ENCODE measurements around the gene GFAP. TPM values are rescaled to one million over a fixed set of nuclear protein-coding genes. Genes with fewer than 3 reads are reported as not detected.

GFAP gene
- total RNA-seq, 1 donor from 2014 or later = not detected

GRCh38 chr17:44934745-44935105, 19.4 kb upstream of the GFAP start:
- no peak overlapping the region for H3K4me3 Mint-ChIP-seq (ENCODE audit: unreplicated experiment)
- no peak for TF ChIP-seq CTCF (IDR thresholded peaks at IDR 0.05)
- no peak for DNase-seq (ENCODE audit: extremely low spot score, unreplicated experiment)
- H3K36me3 Mint-ChIP-seq (ENCODE audit: unreplicated experiment) = peaks cover 6% of the 10 kb centered on the region
- no peaks in the 10 kb centered on the region for H3K9me3 Mint-ChIP-seq (ENCODE audit: unreplicated experiment)
- H3K27me3 Mint-ChIP-seq (ENCODE audit: unreplicated experiment) = no peaks in the 10 kb centered on the region
- no peak overlapping the region for H3K27ac Mint-ChIP-seq (ENCODE audit: unreplicated experiment)
- no peaks in the 10 kb centered on the region for H3K4me1 Mint-ChIP-seq (ENCODE audit: unreplicated experiment)

GRCh38 chr17:44933824-44934744, 18.8 kb upstream of the GFAP start:
- no peak for DNase-seq (ENCODE audit: extremely low spot score, unreplicated experiment)
- Mint-ChIP-seq H3K27me3 (ENCODE audit: unreplicated experiment) (no peaks in the 10 kb centered on the region), H3K9me3 (ENCODE audit: unreplicated experiment) (no peaks in the 10 kb centered on the region), H3K27ac (ENCODE audit: unreplicated experiment) (no peak overlapping the region), H3K4me3 (ENCODE audit: unreplicated experiment) (no peak overlapping the region), H3K4me1 (ENCODE audit: unreplicated experiment) (no peaks in the 10 kb centered on the region), H3K36me3 (ENCODE audit: unreplicated experiment) (peaks cover 6% of the 10 kb centered on the region)
- TF ChIP-seq CTCF (IDR thresholded peaks at IDR 0.05) = no peak

GRCh38 chr17:44932787-44933097, 17.4 kb upstream of the GFAP start:
- no peaks in the 10 kb centered on the region for H3K4me1 Mint-ChIP-seq (ENCODE audit: unreplicated experiment)
- H3K9me3 Mint-ChIP-seq (ENCODE audit: unreplicated experiment) = no peaks in the 10 kb centered on the region
- H3K27ac Mint-ChIP-seq (ENCODE audit: unreplicated experiment) = no peak overlapping the region
- no peak for TF ChIP-seq CTCF (IDR thresholded peaks at IDR 0.05)
- peaks cover 4% of the 10 kb centered on the region for H3K36me3 Mint-ChIP-seq (ENCODE audit: unreplicated experiment)
- H3K27me3 Mint-ChIP-seq (ENCODE audit: unreplicated experiment) = no peaks in the 10 kb centered on the region
- no peak for DNase-seq (ENCODE audit: extremely low spot score, unreplicated experiment)
- no peak overlapping the region for H3K4me3 Mint-ChIP-seq (ENCODE audit: unreplicated experiment)

- no peak for DNase-seq (ENCODE audit: extremely low spot score, unreplicated experiment)
- no peak overlapping the region for H3K27ac Mint-ChIP-seq (ENCODE audit: unreplicated experiment)
- TF ChIP-seq CTCF (IDR thresholded peaks at IDR 0.05) = no peak
- peaks cover 4% of the 10 kb centered on the region for H3K36me3 Mint-ChIP-seq (ENCODE audit: unreplicated experiment)
- no peaks in the 10 kb centered on the region for H3K9me3 Mint-ChIP-seq (ENCODE audit: unreplicated experiment)
- no peaks in the 10 kb centered on the region for H3K27me3 Mint-ChIP-seq (ENCODE audit: unreplicated experiment)
- H3K4me1 Mint-ChIP-seq (ENCODE audit: unreplicated experiment) = no peaks in the 10 kb centered on the region
- no peak overlapping the region for H3K4me3 Mint-ChIP-seq (ENCODE audit: unreplicated experiment)
These were observed 16.9 kb upstream of the GFAP start for GRCh38 chr17:44932096-44932786.

GRCh38 chr17:44931376-44931775, 16.1 kb upstream of the GFAP start:
- H3K4me3 Mint-ChIP-seq (ENCODE audit: unreplicated experiment) = no peak overlapping the region
- no peaks in the 10 kb centered on the region for H3K4me1 Mint-ChIP-seq (ENCODE audit: unreplicated experiment)
- no peak for DNase-seq (ENCODE audit: extremely low spot score, unreplicated experiment)
- H3K27me3 Mint-ChIP-seq (ENCODE audit: unreplicated experiment) = no peaks in the 10 kb centered on the region
- no peak overlapping the region for H3K27ac Mint-ChIP-seq (ENCODE audit: unreplicated experiment)
- H3K36me3 Mint-ChIP-seq (ENCODE audit: unreplicated experiment) = peaks cover 5% of the 10 kb centered on the region
- no peaks in the 10 kb centered on the region for H3K9me3 Mint-ChIP-seq (ENCODE audit: unreplicated experiment)
- no peak for TF ChIP-seq CTCF (IDR thresholded peaks at IDR 0.05)

Data from osteocyte (in vitro differentiated cells).